MM.1S (cell line): ENCODE measurements around the gene PDGFRB.

Experiments used
- EZH2 ChIP-seq: fragments of 300-600 bp; sonication (generic); optimal IDR thresholded peaks from 2 replicates; pipeline ENCODE3; 2017; ENCODE audit warnings: low read depth, mild to moderate bottlenecking, antibody characterized with exemption, low read length, mixed read lengths
- TF ChIP-seq, protein P1 (sequence below): fragments of 300-600 bp; sonication (generic); IDR thresholded peaks from 2 replicates; pipeline ENCODE4 v1.5.1; 2016; ENCODE audit warnings: antibody characterized with exemption, low read length, mixed read lengths

DNA sequence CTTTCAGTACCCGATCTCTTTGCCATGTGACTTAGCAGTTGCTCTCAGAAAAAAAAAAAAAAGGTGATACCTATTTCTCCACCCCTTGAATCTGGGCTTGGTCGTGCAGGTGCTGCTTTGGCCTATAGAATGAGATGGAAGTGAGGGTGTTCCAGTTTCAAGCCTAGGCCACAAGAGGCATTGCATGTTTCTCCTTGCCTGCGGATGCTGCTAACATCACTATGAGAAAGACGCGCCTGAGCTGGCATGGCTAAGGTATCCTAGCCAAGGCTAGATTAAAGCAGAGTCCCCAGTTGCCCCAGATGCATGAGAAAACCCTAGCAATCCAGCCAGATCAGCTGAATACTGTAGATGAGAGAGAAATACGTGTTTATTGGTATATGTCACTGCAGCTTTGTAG is 54.6 kb downstream of the PDGFRB start:
- TF ChIP-seq EZH2, result no peak
- TF ChIP-seq, protein P1, sequence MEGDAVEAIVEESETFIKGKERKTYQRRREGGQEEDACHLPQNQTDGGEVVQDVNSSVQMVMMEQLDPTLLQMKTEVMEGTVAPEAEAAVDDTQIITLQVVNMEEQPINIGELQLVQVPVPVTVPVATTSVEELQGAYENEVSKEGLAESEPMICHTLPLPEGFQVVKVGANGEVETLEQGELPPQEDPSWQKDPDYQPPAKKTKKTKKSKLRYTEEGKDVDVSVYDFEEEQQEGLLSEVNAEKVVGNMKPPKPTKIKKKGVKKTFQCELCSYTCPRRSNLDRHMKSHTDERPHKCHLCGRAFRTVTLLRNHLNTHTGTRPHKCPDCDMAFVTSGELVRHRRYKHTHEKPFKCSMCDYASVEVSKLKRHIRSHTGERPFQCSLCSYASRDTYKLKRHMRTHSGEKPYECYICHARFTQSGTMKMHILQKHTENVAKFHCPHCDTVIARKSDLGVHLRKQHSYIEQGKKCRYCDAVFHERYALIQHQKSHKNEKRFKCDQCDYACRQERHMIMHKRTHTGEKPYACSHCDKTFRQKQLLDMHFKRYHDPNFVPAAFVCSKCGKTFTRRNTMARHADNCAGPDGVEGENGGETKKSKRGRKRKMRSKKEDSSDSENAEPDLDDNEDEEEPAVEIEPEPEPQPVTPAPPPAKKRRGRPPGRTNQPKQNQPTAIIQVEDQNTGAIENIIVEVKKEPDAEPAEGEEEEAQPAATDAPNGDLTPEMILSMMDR, result no peak
